MM.1S (cell line): ENCODE data around the gene RPS10.
"Not testable (repeated sequence)": the region's sequence is repeated elsewhere in the genome, so short reads cannot be mapped to it uniquely, and the experiment has no call there.

Source experiments
- DNase-seq: peaks from one replicate; pipeline ENCODE4 v3.0.0-alpha.2; 2015
- H2AFZ ChIP-seq: fragments of 300-600 bp; sonication (generic); 2 replicates; pipeline ENCODE4 v1.6.0; 2016; ENCODE audit warnings: antibody characterized with exemption, low read length
- H3F3A ChIP-seq: fragments of 300-600 bp; sonication (generic); 2 replicates; pipeline ENCODE4 v1.6.1; 2016; ENCODE audit warnings: mild to moderate bottlenecking, antibody characterized with exemption, low read length, moderate library complexity, mixed read lengths; ENCODE audit not compliant: insufficient read depth
- H3K27ac ChIP-seq: fragments of 300-600 bp; sonication (generic); 2 replicates; pipeline ENCODE4 v1.5.1; 2016; ENCODE audit warnings: mild to moderate bottlenecking, low read length
- H3K27me3 ChIP-seq: fragments of 300-600 bp; sonication (generic); replicated peaks from 2 replicates; pipeline ENCODE4 v1.6.0; 2016; ENCODE audit warnings: low read length; ENCODE audit not compliant: insufficient read depth
- H3K36me3 ChIP-seq: fragments of 300-600 bp; sonication (generic); replicated peaks from 2 replicates; pipeline ENCODE4 v1.6.1; 2016; ENCODE audit warnings: mild to moderate bottlenecking, low read length, mixed read lengths; ENCODE audit not compliant: insufficient read depth
- H3K4me1 ChIP-seq: fragments of 300-600 bp; sonication (generic); 2 replicates; pipeline ENCODE4 v1.6.1; 2016; ENCODE audit warnings: low read length, mixed read lengths
- H3K4me2 ChIP-seq: fragments of 300-600 bp; sonication (generic); 2 replicates; pipeline ENCODE4 v1.6.0; 2016; ENCODE audit warnings: low read depth, low read length
- H3K4me3 ChIP-seq: fragments of 300-600 bp; sonication (generic); 2 replicates; pipeline ENCODE4 v1.5.1; 2016; ENCODE audit warnings: low read length, mixed read lengths
- H3K79me2 ChIP-seq: fragments of 300-600 bp; sonication (generic); 2 replicates; pipeline ENCODE4 v1.6.1; 2016; ENCODE audit warnings: mixed run types, low read length, mixed read lengths
- H3K9ac ChIP-seq: fragments of 300-600 bp; sonication (generic); 2 replicates; pipeline ENCODE4 v1.6.1; 2016; ENCODE audit warnings: low read length, mixed read lengths
- H3K9me2 ChIP-seq: fragments of 300-600 bp; sonication (generic); replicated peaks from 2 replicates; pipeline ENCODE4 v1.6.1; 2016; ENCODE audit warnings: mild to moderate bottlenecking, low read length, mixed read lengths; ENCODE audit not compliant: insufficient read depth
- H3K9me3 ChIP-seq: fragments of 300-600 bp; sonication (generic); replicated peaks from 2 replicates; pipeline ENCODE4 v1.6.1; 2016; ENCODE audit warnings: mild to moderate bottlenecking, low read length, mixed read lengths; ENCODE audit not compliant: insufficient read depth
- H4K20me1 ChIP-seq: fragments of 300-600 bp; sonication (generic); 2 replicates; pipeline ENCODE4 v1.6.1; 2016; ENCODE audit warnings: mild to moderate bottlenecking, low read length, moderate library complexity, mixed read lengths; ENCODE audit not compliant: insufficient read depth
- CTCF ChIP-seq: fragments of 300-600 bp; sonication (generic); IDR thresholded peaks from 2 replicates; pipeline ENCODE4 v1.5.1; 2016; ENCODE audit warnings: antibody characterized with exemption, low read length, mixed read lengths
- EZH2 ChIP-seq: fragments of 300-600 bp; sonication (generic); optimal IDR thresholded peaks from 2 replicates; pipeline ENCODE3; 2017; ENCODE audit warnings: low read depth, mild to moderate bottlenecking, antibody characterized with exemption, low read length, mixed read lengths
- EZH2phosphoT487 ChIP-seq: fragments of 300-600 bp; sonication (generic); IDR thresholded peaks from 2 replicates; pipeline ENCODE4 v1.6.1; 2018; ENCODE audit warnings: antibody characterized with exemption, low read length

The RPS10 gene

GRCh38 chr6:34383161-34383631, 42.7 kb downstream of the RPS10 start:
- Histone ChIP-seq H3K9ac (no peak overlapping the region), H3K27ac (no peak overlapping the region), H3K9me2 (no peaks in the 10 kb centered on the region), H3K27me3 (no peaks in the 10 kb centered on the region), H2AFZ (no peak overlapping the region), H3K4me2 (no peak overlapping the region), H3K36me3 (no peaks in the 10 kb centered on the region), H4K20me1 (peaks cover 3% of the 10 kb centered on the region; the same call in 1 of the 2 replicates), H3K4me3 (no peak overlapping the region), H3K9me3 (no peaks in the 10 kb centered on the region), H3K79me2 (peaks cover 96% of the 10 kb centered on the region), H3K4me1 (no peaks in the 10 kb centered on the region), H3F3A (no peaks in the 10 kb centered on the region)
- no peak for TF ChIP-seq EZH2phosphoT487
- DNase-seq, result no peak

GRCh38 chr6:34381081-34381480, 44.8 kb downstream of the RPS10 start:
- Histone ChIP-seq H3F3A (no peaks in the 10 kb centered on the region), H4K20me1 (peaks cover 6% of the 10 kb centered on the region; the same call in 1 of the 2 replicates), H2AFZ (no peak overlapping the region)

GRCh38 chr6:34378470-34378869, 47.4 kb downstream of the RPS10 start:
- H3K27ac ChIP-seq, result no peak overlapping the region
- H3K4me2 ChIP-seq, result no peak overlapping the region
- no peaks in the 10 kb centered on the region for H3K9me2 ChIP-seq
- no peak overlapping the region for H2AFZ ChIP-seq
- H3K9ac ChIP-seq, result no peak overlapping the region
- no peaks in the 10 kb centered on the region for H3K27me3 ChIP-seq
- H3K4me3 ChIP-seq, result no peak overlapping the region
- H4K20me1 ChIP-seq, result peaks cover 9% of the 10 kb centered on the region
- H3K36me3 ChIP-seq, result no peaks in the 10 kb centered on the region
- DNase-seq, result no peak
- H3K9me3 ChIP-seq, result no peaks in the 10 kb centered on the region
- no peaks in the 10 kb centered on the region for H3F3A ChIP-seq
- peaks cover 95% of the 10 kb centered on the region for H3K79me2 ChIP-seq
- no peak for TF ChIP-seq EZH2
- TF ChIP-seq CTCF, result no peak
- TF ChIP-seq EZH2phosphoT487, result no peak
- H3K4me1 ChIP-seq, result no peaks in the 10 kb centered on the region

More at GRCh38 chr6:34381081-34381480, 44.8 kb downstream of the RPS10 start:
- Histone ChIP-seq H3K4me1 (no peaks in the 10 kb centered on the region), H3K27ac (no peak overlapping the region), H3K9me3 (no peaks in the 10 kb centered on the region), H3K79me2 (peaks cover 96% of the 10 kb centered on the region), H3K27me3 (no peaks in the 10 kb centered on the region), H3K9me2 (no peaks in the 10 kb centered on the region), H3K4me3 (no peak overlapping the region), H3K9ac (no peak overlapping the region), H3K4me2 (no peak overlapping the region), H3K36me3 (no peaks in the 10 kb centered on the region)
- DNase-seq, result no peak
- no peak for TF ChIP-seq CTCF
- TF ChIP-seq EZH2, result no peak
- no peak for TF ChIP-seq EZH2phosphoT487

- H3K9me3 ChIP-seq, result no peaks in the 10 kb centered on the region
- no peak overlapping the region for H2AFZ ChIP-seq
- no peaks in the 10 kb centered on the region for H3F3A ChIP-seq
- peaks cover 9% of the 10 kb centered on the region for H4K20me1 ChIP-seq
- no peak overlapping the region for H3K4me2 ChIP-seq
- H3K27ac ChIP-seq, result no peak overlapping the region
- no peaks in the 10 kb centered on the region for H3K9me2 ChIP-seq
- no peaks in the 10 kb centered on the region for H3K36me3 ChIP-seq
- no peaks in the 10 kb centered on the region for H3K27me3 ChIP-seq
- H3K9ac ChIP-seq, result no peak overlapping the region
- DNase-seq, result no peak
- H3K4me1 ChIP-seq, result no peaks in the 10 kb centered on the region
- H3K4me3 ChIP-seq, result no peak overlapping the region
- H3K79me2 ChIP-seq, result peaks cover 95% of the 10 kb centered on the region
- TF ChIP-seq EZH2phosphoT487 (no peak), CTCF (no peak)
These were observed 47.9 kb downstream of the RPS10 start for GRCh38 chr6:34377984-34378383.

GRCh38 chr6:34377571-34377970, 48.3 kb downstream of the RPS10 start:
- not testable (repeated sequence) for H3K4me1 ChIP-seq, DNase-seq, H3K9ac ChIP-seq, H3K4me3 ChIP-seq, H3K27me3 ChIP-seq, H3K36me3 ChIP-seq, H3K9me3 ChIP-seq, H3K27ac ChIP-seq, H3F3A ChIP-seq, H3K4me2 ChIP-seq, H4K20me1 ChIP-seq, H3K9me2 ChIP-seq, H2AFZ ChIP-seq
- peaks cover 95% of the 10 kb centered on the region for H3K79me2 ChIP-seq
